Measurements from ENCODE around the gene KIR2DL4. TPM values are rescaled to one million over a fixed set of nuclear protein-coding genes. Genes with fewer than 3 reads are reported as not detected.
"Not testable (repeated sequence)": the region's sequence is repeated elsewhere in the genome, so short reads cannot be mapped to it uniquely, and the experiment has no call there.

Gene KIR2DL4
- total RNA-seq (not detected), total RNA-seq (0 to 0.43 (median 0) reads per million in 172 experiments)
- not detected for polyA plus RNA-seq (2013, experiment 1 of 2)
- not detected for polyA plus RNA-seq (2013, experiment 2 of 2)

DNA sequence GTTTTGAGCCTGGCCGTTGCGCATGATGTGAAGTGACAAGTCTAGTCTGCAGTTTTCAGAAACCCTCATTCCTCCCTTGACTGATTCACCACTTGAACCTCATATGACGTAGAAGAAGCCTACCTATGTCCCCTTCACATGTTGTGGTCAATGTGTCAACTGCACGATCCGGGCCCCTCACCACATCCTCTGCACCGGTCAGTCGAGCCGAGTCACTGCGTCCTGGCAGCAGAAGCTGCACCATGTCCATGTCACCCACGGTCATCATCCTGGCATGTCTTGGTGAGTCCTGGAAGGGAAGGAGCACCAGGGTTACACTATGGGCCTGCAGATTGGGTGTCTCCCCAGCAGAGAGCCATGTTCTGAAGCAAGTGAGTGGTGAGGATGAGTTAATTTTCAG is at the start of gene KIR2DL4:
Gene KIR2DL4, plus strand, starts transcription at position 201 of the 400 bp plus-strand sequence. Its CDS starts 42 bp downstream, at position 243.
- Mint-ChIP-seq H3K9me3 (peaks cover 4% of the 10 kb centered on the region), H3K4me3 (no peak within 1 kb of the TSS), H3K27me3 (peaks cover 58% of the 10 kb centered on the region), H3K36me3 (ENCODE audit: low read depth) (no peaks in the 10 kb centered on the region), H3K4me1 (ENCODE audit: low read depth) (no peaks in the 10 kb centered on the region), H3K27ac (no peak within 1 kb of the TSS)
- ChIA-PET CTCF (no interaction called here), POLR2A (no interaction called here)
- H3K4me1 ChIP-seq (ENCODE audit: insufficient read depth, low read length): no peaks in the 10 kb centered on the region
- DNase-seq (peak in 1 of 14 experiments; percentile 28), ATAC-seq (ENCODE audit: poor library complexity) (no peak)
- H3K4me3 ChIP-seq (ENCODE audit: low read length): no peak within 1 kb of the TSS
- peaks cover 0 to 16% of the 10 kb centered on the region in 2 experiments for H3K9me3 ChIP-seq (ENCODE audit: control insufficient read depth in 1 of 2, insufficient read depth in 1 of 2, low read length in 2 of 2)
- H3K27ac ChIP-seq (ENCODE audit: low read depth in 1 of 2, low read length in 2 of 2): no peak within 1 kb of the TSS
- intact Hi-C loops (cut with DNase I, micrococcal nuclease): no loop called here
- H3K27me3 ChIP-seq (ENCODE audit: control insufficient read depth in 1 of 2, insufficient read depth in 2 of 2, low read length in 2 of 2): peaks cover 0 to 9% of the 10 kb centered on the region in 2 experiments
- TF ChIP-seq, protein P1, sequence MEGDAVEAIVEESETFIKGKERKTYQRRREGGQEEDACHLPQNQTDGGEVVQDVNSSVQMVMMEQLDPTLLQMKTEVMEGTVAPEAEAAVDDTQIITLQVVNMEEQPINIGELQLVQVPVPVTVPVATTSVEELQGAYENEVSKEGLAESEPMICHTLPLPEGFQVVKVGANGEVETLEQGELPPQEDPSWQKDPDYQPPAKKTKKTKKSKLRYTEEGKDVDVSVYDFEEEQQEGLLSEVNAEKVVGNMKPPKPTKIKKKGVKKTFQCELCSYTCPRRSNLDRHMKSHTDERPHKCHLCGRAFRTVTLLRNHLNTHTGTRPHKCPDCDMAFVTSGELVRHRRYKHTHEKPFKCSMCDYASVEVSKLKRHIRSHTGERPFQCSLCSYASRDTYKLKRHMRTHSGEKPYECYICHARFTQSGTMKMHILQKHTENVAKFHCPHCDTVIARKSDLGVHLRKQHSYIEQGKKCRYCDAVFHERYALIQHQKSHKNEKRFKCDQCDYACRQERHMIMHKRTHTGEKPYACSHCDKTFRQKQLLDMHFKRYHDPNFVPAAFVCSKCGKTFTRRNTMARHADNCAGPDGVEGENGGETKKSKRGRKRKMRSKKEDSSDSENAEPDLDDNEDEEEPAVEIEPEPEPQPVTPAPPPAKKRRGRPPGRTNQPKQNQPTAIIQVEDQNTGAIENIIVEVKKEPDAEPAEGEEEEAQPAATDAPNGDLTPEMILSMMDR (IDR thresholded peaks at IDR 0.05): no peak
- no peaks in the 10 kb centered on the region for H3K36me3 ChIP-seq (ENCODE audit: insufficient read depth, low read length)

DNA sequence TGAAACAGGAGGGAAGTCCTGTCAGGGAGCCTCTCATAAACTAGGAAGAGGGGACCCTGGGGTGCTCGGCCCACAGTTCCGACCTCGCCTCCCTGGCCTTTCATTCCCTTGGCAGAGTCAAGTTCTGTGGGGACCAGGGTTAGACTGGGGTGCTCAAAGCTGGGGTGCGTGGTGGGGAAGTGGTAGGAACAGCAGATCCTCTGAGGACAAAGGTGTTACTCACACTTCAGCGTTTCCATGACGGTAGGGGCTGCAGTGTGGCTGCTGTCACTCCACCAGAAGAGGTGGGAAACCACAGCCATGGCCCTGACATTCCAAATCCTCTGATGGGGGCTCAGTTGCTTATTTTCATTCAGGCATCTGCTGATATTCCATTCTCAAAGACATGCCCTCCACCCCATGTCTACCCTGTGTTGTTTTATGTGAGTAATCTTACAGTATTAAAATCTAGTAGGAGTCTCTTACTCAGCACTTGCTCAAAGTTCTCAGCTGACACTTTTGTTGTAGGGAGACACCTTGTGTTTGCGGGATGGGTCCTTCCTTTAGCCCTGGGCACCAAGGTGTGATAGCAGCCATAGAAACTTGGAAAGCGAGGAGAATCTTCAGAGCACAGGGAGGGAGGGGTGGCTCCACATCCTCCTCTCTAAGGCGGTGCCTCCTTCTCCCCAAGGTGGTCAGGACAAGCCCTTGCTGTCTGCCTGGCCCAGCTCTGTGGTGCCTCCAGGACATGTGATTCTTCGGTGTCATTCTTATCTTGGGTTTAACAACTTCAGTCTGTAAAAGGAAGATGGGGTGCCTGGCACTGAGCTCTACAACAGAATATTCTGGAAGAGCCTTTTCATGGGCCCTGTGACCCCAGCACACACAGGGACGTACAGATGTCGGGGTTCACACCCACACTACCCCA is 47.0 kb upstream of the KIR2DL4 start:
- H3K36me3 ChIP-seq (ENCODE audit: insufficient read depth, low read length); POLR2A ChIA-PET; H3K9me3 Mint-ChIP-seq; H3K27ac ChIP-seq (ENCODE audit: low read depth in 1 of 2, low read length in 2 of 2); H3K4me1 ChIP-seq (ENCODE audit: insufficient read depth, low read length); H3K36me3 Mint-ChIP-seq (ENCODE audit: low read depth); ATAC-seq (ENCODE audit: poor library complexity); H3K4me3 Mint-ChIP-seq; H3K9me3 ChIP-seq (ENCODE audit: control insufficient read depth in 1 of 2, insufficient read depth in 1 of 2, low read length in 2 of 2); H3K27me3 ChIP-seq (ENCODE audit: control insufficient read depth in 1 of 2, insufficient read depth in 2 of 2, low read length in 2 of 2); CTCF ChIA-PET; H3K4me1 Mint-ChIP-seq (ENCODE audit: low read depth); H3K4me3 ChIP-seq (ENCODE audit: low read length); H3K27me3 Mint-ChIP-seq; H3K27ac Mint-ChIP-seq: not testable (repeated sequence)
- DNase-seq: peak in 1 of 14 experiments; percentile 20
- intact Hi-C loops (cut with DNase I, micrococcal nuclease): loop anchor here in 1 of 2 experiments (5.0 kb wide), 1 partner anchor 91 kb away; no protein-coding TSS in a partner anchor

DNA sequence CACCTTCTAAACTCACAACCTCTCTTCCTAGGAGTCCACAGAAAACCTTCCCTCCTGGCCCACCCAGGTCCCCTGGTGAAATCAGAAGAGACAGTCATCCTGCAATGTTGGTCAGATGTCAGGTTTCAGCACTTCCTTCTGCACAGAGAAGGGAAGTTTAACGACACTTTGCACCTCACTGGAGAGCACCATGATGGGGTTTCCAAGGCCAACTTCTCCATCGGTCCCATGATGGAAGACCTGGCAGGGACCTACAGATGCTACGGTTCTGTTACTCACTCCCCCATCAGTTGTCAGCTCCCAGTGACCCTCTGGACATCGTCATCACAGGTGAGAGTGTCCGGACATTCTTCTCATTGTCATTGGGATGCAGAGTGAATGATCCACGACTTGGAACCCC is 44.8 kb upstream of the KIR2DL4 start:
- H3K4me3 ChIP-seq (ENCODE audit: low read length); H3K27me3 Mint-ChIP-seq; H3K27me3 ChIP-seq (ENCODE audit: control insufficient read depth in 1 of 2, insufficient read depth in 2 of 2, low read length in 2 of 2); H3K9me3 Mint-ChIP-seq; H3K36me3 Mint-ChIP-seq (ENCODE audit: low read depth); ATAC-seq (ENCODE audit: poor library complexity); H3K27ac ChIP-seq (ENCODE audit: low read depth in 1 of 2, low read length in 2 of 2); H3K27ac Mint-ChIP-seq; H3K4me1 ChIP-seq (ENCODE audit: insufficient read depth, low read length); H3K4me1 Mint-ChIP-seq (ENCODE audit: low read depth); POLR2A ChIA-PET; CTCF ChIA-PET; H3K9me3 ChIP-seq (ENCODE audit: control insufficient read depth in 1 of 2, insufficient read depth in 1 of 2, low read length in 2 of 2); H3K36me3 ChIP-seq (ENCODE audit: insufficient read depth, low read length); H3K4me3 Mint-ChIP-seq: not testable (repeated sequence)
- DNase-seq: peak in 2 of 14 experiments; percentile 13 to 52
- intact Hi-C loops (cut with DNase I, micrococcal nuclease): loop anchor here in 1 of 2 experiments (5.0 kb wide), 1 partner anchor 89 kb away; no protein-coding TSS in a partner anchor

DNA sequence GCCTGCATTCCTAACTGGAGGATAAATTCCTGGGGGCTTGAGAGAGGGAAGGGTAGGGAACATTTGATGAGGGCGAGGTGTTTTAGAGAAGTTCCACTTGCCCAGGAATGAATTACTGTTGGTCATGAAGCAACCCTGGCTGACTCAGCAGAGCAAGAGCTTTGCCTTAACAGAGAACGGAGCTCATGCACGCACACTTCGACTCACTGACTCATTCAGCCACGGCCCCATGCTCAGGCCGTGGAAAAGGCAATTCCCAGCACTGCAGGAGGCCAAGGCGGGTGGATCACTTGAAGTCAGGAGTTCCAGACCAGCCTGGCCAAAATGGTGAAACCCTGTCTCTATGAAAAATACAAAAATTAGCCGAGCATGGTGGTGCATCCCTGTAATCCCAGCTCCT is 39.2 kb upstream of the KIR2DL4 start:
- H3K4me3 Mint-ChIP-seq; H3K4me1 Mint-ChIP-seq (ENCODE audit: low read depth); H3K36me3 Mint-ChIP-seq (ENCODE audit: low read depth); H3K27ac ChIP-seq (ENCODE audit: low read depth in 1 of 2, low read length in 2 of 2); CTCF ChIA-PET; H3K4me1 ChIP-seq (ENCODE audit: insufficient read depth, low read length); H3K27me3 Mint-ChIP-seq; POLR2A ChIA-PET; H3K36me3 ChIP-seq (ENCODE audit: insufficient read depth, low read length); H3K27ac Mint-ChIP-seq; H3K27me3 ChIP-seq (ENCODE audit: control insufficient read depth in 1 of 2, insufficient read depth in 2 of 2, low read length in 2 of 2); ATAC-seq (ENCODE audit: poor library complexity); H3K4me3 ChIP-seq (ENCODE audit: low read length); H3K9me3 ChIP-seq (ENCODE audit: control insufficient read depth in 1 of 2, insufficient read depth in 1 of 2, low read length in 2 of 2); intact Hi-C loops (cut with DNase I, micrococcal nuclease); H3K9me3 Mint-ChIP-seq: not testable (repeated sequence)
- DNase-seq: peak in 2 of 14 experiments; percentile 53 to 70

DNA sequence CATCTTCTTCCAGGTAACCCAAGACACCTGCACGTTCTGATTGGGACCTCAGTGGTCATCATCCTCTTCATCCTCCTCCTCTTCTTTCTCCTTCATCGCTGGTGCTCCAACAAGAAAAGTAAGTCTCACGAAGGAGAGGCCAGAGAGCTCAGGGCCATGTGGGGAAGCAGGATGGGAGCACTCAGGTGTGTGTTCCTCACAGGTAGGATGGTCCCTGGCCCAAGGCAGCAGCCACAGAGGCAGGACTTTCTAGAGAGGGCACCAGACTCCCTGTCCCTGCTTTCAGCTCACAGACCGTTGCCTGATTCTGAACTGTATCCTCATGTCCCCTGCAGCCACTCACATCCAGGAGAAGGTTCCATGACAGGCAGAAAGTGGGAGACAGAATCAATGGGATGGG is 36.9 kb upstream of the KIR2DL4 start:
- ATAC-seq (ENCODE audit: poor library complexity); H3K9me3 Mint-ChIP-seq; H3K27me3 ChIP-seq (ENCODE audit: control insufficient read depth in 1 of 2, insufficient read depth in 2 of 2, low read length in 2 of 2); H3K27ac ChIP-seq (ENCODE audit: low read depth in 1 of 2, low read length in 2 of 2); H3K4me1 Mint-ChIP-seq (ENCODE audit: low read depth); DNase-seq; CTCF ChIA-PET; H3K27ac Mint-ChIP-seq; POLR2A ChIA-PET; H3K36me3 ChIP-seq (ENCODE audit: insufficient read depth, low read length); H3K4me3 Mint-ChIP-seq; intact Hi-C loops (cut with DNase I, micrococcal nuclease); H3K9me3 ChIP-seq (ENCODE audit: control insufficient read depth in 1 of 2, insufficient read depth in 1 of 2, low read length in 2 of 2); H3K36me3 Mint-ChIP-seq (ENCODE audit: low read depth); H3K4me3 ChIP-seq (ENCODE audit: low read length); H3K4me1 ChIP-seq (ENCODE audit: insufficient read depth, low read length); H3K27me3 Mint-ChIP-seq: not testable (repeated sequence)

DNA sequence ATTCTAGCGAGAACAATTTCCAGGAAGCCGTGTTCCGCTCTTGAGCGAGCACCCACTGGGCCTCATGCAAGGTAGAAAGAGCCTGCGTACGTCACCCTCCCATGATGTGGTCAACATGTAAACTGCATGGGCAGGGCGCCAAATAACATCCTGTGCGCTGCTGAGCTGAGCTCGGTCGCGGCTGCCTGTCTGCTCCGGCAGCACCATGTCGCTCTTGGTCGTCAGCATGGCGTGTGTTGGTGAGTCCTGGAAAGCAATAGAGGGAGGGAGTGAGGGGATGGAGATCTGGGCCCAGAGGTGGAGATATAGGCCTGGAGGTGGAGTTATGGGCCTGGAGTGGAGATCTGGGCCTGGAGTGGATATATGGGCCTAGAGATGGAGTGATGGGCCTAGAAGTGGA is 33.8 kb upstream of the KIR2DL4 start, which contains the start of gene KIR2DL1:
Gene KIR2DL1, plus strand, starts transcription at position 148 of the 400 bp plus-strand sequence. Its CDS starts 58 bp downstream, at position 206.
- H3K27me3 ChIP-seq (ENCODE audit: control insufficient read depth in 1 of 2, insufficient read depth in 2 of 2, low read length in 2 of 2); H3K36me3 Mint-ChIP-seq (ENCODE audit: low read depth); H3K27ac Mint-ChIP-seq; H3K27me3 Mint-ChIP-seq; H3K9me3 ChIP-seq (ENCODE audit: control insufficient read depth in 1 of 2, insufficient read depth in 1 of 2, low read length in 2 of 2); H3K4me1 ChIP-seq (ENCODE audit: insufficient read depth, low read length); H3K9me3 Mint-ChIP-seq; H3K4me3 ChIP-seq (ENCODE audit: low read length); ATAC-seq (ENCODE audit: poor library complexity); H3K4me3 Mint-ChIP-seq; POLR2A ChIA-PET; intact Hi-C loops (cut with DNase I, micrococcal nuclease); CTCF ChIA-PET; H3K36me3 ChIP-seq (ENCODE audit: insufficient read depth, low read length); H3K4me1 Mint-ChIP-seq (ENCODE audit: low read depth); H3K27ac ChIP-seq (ENCODE audit: low read depth in 1 of 2, low read length in 2 of 2); DNase-seq: not testable (repeated sequence)
